Liver (tissue), 3 donors: ENCODE data around the gene NUB1.

Source experiments
- EGR1 ChIP-seq, 2 donors: IDR thresholded peaks; 2 replicates each; pipeline ENCODE4 v1.6.1; 2016 to 2018; ENCODE audit warnings: antibody characterized with exemption in 2 of 2, low read depth in 2 of 2
- YY1 ChIP-seq: IDR thresholded peaks from 2 replicates; pipeline ENCODE4 v1.6.1; 2016; ENCODE audit warnings: antibody characterized with exemption, mild to moderate bottlenecking
- TF ChIP-seq, protein P1 (sequence below): fragments of 150-350 bp; IDR thresholded peaks from 2 replicates; pipeline ENCODE4 v1.5.1; 2017; ENCODE audit warnings: improper control_type of control experiment, low read depth, low read length; ENCODE audit not compliant: missing input control
- TF ChIP-seq, protein P2 (sequence below): IDR thresholded peaks from 2 replicates; pipeline ENCODE4 v1.6.1; 2016; ENCODE audit warnings: antibody characterized with exemption
- donor health status: healthy.
- donor health status: healthy.

DNA sequence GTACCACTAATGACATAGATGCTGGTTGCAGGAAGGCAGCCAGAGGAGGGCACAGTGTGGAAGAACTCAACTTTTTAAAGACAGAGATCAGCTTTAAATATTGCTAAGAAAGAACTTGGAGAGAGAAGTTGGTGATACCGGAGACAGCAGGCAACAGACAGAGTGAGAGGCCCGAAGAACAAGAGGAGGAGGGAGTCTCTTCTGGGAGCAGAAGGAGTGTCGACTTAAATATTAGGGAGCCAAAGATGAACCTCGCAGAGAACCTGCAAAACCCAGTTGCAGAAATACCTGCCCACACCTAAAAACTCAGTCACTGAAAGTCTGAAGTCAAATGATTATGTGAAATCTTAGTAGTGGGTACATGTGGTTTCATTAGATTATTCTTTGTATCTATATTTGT, 71.6 kb downstream of the NUB1 start:
- TF ChIP-seq, protein P1, sequence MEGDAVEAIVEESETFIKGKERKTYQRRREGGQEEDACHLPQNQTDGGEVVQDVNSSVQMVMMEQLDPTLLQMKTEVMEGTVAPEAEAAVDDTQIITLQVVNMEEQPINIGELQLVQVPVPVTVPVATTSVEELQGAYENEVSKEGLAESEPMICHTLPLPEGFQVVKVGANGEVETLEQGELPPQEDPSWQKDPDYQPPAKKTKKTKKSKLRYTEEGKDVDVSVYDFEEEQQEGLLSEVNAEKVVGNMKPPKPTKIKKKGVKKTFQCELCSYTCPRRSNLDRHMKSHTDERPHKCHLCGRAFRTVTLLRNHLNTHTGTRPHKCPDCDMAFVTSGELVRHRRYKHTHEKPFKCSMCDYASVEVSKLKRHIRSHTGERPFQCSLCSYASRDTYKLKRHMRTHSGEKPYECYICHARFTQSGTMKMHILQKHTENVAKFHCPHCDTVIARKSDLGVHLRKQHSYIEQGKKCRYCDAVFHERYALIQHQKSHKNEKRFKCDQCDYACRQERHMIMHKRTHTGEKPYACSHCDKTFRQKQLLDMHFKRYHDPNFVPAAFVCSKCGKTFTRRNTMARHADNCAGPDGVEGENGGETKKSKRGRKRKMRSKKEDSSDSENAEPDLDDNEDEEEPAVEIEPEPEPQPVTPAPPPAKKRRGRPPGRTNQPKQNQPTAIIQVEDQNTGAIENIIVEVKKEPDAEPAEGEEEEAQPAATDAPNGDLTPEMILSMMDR: no peak
- TF ChIP-seq EGR1 (IDR thresholded peaks at IDR 0.05; ENCODE audit: low read depth in 2 of 2) (no peak), YY1 (no peak)
- TF ChIP-seq, protein P2, sequence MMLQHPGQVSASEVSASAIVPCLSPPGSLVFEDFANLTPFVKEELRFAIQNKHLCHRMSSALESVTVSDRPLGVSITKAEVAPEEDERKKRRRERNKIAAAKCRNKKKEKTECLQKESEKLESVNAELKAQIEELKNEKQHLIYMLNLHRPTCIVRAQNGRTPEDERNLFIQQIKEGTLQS: no peak
